ENCODE measurements around the gene TXNL4B. TPM values are rescaled to one million over a fixed set of nuclear protein-coding genes. Genes with fewer than 3 reads are reported as not detected.

Gene TXNL4B
- total and polyA plus RNA-seq, 10 of the 15 experiments (the other 5 are each of a cell fraction or from before 2014, with no cell fraction given), result 11.1 to 24.0 (median 15.9) TPM

DNA sequence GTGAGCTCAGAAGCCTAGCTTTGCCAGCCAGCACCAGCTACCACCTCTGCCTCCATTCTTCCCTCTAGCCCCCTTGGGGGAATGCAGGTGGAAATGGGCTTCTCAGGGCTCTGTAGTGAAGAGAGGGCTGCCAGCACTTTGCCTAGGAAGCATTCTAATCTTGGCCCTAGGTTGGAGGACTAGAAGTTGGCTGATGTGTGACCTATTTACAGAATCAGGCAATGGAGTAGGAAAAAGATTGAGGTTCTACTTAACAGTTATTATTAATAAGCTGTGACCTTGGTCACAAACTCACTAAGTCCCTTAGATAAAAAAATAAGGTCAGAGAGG lies 20.2 kb upstream of the TXNL4B start (continued):
- TF ChIP-seq, protein P1, sequence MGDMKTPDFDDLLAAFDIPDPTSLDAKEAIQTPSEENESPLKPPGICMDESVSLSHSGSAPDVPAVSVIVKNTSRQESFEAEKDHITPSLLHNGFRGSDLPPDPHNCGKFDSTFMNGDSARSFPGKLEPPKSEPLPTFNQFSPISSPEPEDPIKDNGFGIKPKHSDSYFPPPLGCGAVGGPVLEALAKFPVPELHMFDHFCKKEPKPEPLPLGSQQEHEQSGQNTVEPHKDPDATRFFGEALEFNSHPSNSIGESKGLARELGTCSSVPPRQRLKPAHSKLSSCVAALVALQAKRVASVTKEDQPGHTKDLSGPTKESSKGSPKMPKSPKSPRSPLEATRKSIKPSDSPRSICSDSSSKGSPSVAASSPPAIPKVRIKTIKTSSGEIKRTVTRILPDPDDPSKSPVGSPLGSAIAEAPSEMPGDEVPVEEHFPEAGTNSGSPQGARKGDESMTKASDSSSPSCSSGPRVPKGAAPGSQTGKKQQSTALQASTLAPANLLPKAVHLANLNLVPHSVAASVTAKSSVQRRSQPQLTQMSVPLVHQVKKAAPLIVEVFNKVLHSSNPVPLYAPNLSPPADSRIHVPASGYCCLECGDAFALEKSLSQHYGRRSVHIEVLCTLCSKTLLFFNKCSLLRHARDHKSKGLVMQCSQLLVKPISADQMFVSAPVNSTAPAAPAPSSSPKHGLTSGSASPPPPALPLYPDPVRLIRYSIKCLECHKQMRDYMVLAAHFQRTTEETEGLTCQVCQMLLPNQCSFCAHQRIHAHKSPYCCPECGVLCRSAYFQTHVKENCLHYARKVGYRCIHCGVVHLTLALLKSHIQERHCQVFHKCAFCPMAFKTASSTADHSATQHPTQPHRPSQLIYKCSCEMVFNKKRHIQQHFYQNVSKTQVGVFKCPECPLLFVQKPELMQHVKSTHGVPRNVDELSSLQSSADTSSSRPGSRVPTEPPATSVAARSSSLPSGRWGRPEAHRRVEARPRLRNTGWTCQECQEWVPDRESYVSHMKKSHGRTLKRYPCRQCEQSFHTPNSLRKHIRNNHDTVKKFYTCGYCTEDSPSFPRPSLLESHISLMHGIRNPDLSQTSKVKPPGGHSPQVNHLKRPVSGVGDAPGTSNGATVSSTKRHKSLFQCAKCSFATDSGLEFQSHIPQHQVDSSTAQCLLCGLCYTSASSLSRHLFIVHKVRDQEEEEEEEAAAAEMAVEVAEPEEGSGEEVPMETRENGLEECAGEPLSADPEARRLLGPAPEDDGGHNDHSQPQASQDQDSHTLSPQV (IDR thresholded peaks at IDR 0.05), result no peak
- no peak for TF ChIP-seq ZNF384 (IDR thresholded peaks at IDR 0.05; ENCODE audit: borderline replicate concordance, low read depth, low read length)
- TF ChIP-seq, protein P2, sequence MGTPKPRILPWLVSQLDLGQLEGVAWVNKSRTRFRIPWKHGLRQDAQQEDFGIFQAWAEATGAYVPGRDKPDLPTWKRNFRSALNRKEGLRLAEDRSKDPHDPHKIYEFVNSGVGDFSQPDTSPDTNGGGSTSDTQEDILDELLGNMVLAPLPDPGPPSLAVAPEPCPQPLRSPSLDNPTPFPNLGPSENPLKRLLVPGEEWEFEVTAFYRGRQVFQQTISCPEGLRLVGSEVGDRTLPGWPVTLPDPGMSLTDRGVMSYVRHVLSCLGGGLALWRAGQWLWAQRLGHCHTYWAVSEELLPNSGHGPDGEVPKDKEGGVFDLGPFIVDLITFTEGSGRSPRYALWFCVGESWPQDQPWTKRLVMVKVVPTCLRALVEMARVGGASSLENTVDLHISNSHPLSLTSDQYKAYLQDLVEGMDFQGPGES (IDR thresholded peaks at IDR 0.05), result no peak
- no peak for TF ChIP-seq PAX5 (IDR thresholded peaks at IDR 0.05; ENCODE audit: borderline replicate concordance, low read depth, low read length)
- TF ChIP-seq RFX5 (IDR thresholded peaks at IDR 0.05; ENCODE audit: low read depth, low read length), result no peak
- no peak for TF ChIP-seq NRF1 (conservative IDR thresholded peaks at IDR 0.05; ENCODE audit: low read depth, low read length)
- TF ChIP-seq, protein P3, sequence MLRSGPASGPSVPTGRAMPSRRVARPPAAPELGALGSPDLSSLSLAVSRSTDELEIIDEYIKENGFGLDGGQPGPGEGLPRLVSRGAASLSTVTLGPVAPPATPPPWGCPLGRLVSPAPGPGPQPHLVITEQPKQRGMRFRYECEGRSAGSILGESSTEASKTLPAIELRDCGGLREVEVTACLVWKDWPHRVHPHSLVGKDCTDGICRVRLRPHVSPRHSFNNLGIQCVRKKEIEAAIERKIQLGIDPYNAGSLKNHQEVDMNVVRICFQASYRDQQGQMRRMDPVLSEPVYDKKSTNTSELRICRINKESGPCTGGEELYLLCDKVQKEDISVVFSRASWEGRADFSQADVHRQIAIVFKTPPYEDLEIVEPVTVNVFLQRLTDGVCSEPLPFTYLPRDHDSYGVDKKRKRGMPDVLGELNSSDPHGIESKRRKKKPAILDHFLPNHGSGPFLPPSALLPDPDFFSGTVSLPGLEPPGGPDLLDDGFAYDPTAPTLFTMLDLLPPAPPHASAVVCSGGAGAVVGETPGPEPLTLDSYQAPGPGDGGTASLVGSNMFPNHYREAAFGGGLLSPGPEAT (IDR thresholded peaks at IDR 0.05; ENCODE audit: low read depth), result no peak
- no peak for TF ChIP-seq BACH1 (IDR thresholded peaks at IDR 0.05; ENCODE audit: borderline replicate concordance)
- no peak for TF ChIP-seq TAF1 (IDR thresholded peaks at IDR 0.05; ENCODE audit: borderline replicate concordance, low read depth, low read length)
- no peak for TF ChIP-seq TCF7 (IDR thresholded peaks at IDR 0.05; ENCODE audit: borderline replicate concordance)
